ENCODE data around the gene TDO2. TPM values are rescaled to one million over a fixed set of nuclear protein-coding genes. Genes with fewer than 3 reads are reported as not detected.
"Not testable (repeated sequence)": the region's sequence is repeated elsewhere in the genome, so short reads cannot be mapped to it uniquely, and the experiment has no call there.

TDO2 gene
- total and polyA plus RNA-seq, 2 experiments from 2014 or later: 0.57 to 2.5 TPM

GRCh38 chr4:155921597-155921996, 18.1 kb downstream of the TDO2 start:
- Histone ChIP-seq H3K27me3 (no peaks in the 10 kb centered on the region), H3K9me3 (ENCODE audit: low read depth) (no peaks in the 10 kb centered on the region), H3K4me3 (no peak overlapping the region), H3K27ac (no peak overlapping the region), H3K36me3 (no peaks in the 10 kb centered on the region), H3K4me1 (ENCODE audit: low read depth) (no peaks in the 10 kb centered on the region)
- TF ChIP-seq CTCF (IDR thresholded peaks at IDR 0.05; ENCODE audit: low read depth, low read length): no peak
- no peak for DNase-seq (ENCODE audit: low read depth in 1 of 2, low spot score in 1 of 2)

GRCh38 chr4:155924637-155925036, 21.1 kb downstream of the TDO2 start:
- no peak for DNase-seq (ENCODE audit: low read depth in 1 of 2, low spot score in 1 of 2)
- Histone ChIP-seq H3K4me3 (no peak overlapping the region), H3K27ac (no peak overlapping the region), H3K9me3 (ENCODE audit: low read depth) (no peaks in the 10 kb centered on the region), H3K27me3 (no peaks in the 10 kb centered on the region), H3K4me1 (ENCODE audit: low read depth) (no peaks in the 10 kb centered on the region), H3K36me3 (no peaks in the 10 kb centered on the region)
- no peak for TF ChIP-seq CTCF (IDR thresholded peaks at IDR 0.05; ENCODE audit: low read depth, low read length)

- no peaks in the 10 kb centered on the region for H3K27me3 ChIP-seq
- H3K9me3 ChIP-seq (ENCODE audit: low read depth): no peaks in the 10 kb centered on the region
- DNase-seq (ENCODE audit: low read depth in 1 of 2, low spot score in 1 of 2): no peak
- no peak overlapping the region for H3K27ac ChIP-seq
- no peaks in the 10 kb centered on the region for H3K36me3 ChIP-seq
- no peaks in the 10 kb centered on the region for H3K4me1 ChIP-seq (ENCODE audit: low read depth)
- TF ChIP-seq CTCF (IDR thresholded peaks at IDR 0.05; ENCODE audit: low read depth, low read length): no peak
- no peak overlapping the region for H3K4me3 ChIP-seq
These were observed 26.3 kb downstream of the TDO2 start for GRCh38 chr4:155929833-155930232.

- Histone ChIP-seq H3K27me3 (no peaks in the 10 kb centered on the region), H3K4me1 (ENCODE audit: low read depth) (no peaks in the 10 kb centered on the region), H3K27ac (no peak overlapping the region), H3K4me3 (no peak overlapping the region), H3K36me3 (no peaks in the 10 kb centered on the region), H3K9me3 (ENCODE audit: low read depth) (no peaks in the 10 kb centered on the region)
- no peak for DNase-seq (ENCODE audit: low read depth in 1 of 2, low spot score in 1 of 2)
- TF ChIP-seq CTCF (IDR thresholded peaks at IDR 0.05; ENCODE audit: low read depth, low read length): no peak
These were observed 26.8 kb downstream of the TDO2 start for GRCh38 chr4:155930330-155930729.

GRCh38 chr4:155931634-155932033, 28.1 kb downstream of the TDO2 start:
- no peak overlapping the region for H3K27ac ChIP-seq
- H3K9me3 ChIP-seq (ENCODE audit: low read depth): no peaks in the 10 kb centered on the region
- TF ChIP-seq CTCF (IDR thresholded peaks at IDR 0.05; ENCODE audit: low read depth, low read length): no peak
- H3K27me3 ChIP-seq: no peaks in the 10 kb centered on the region
- no peak for DNase-seq (ENCODE audit: low read depth in 1 of 2, low spot score in 1 of 2)
- no peak overlapping the region for H3K4me3 ChIP-seq
- H3K36me3 ChIP-seq: no peaks in the 10 kb centered on the region
- H3K4me1 ChIP-seq (ENCODE audit: low read depth): no peaks in the 10 kb centered on the region

GRCh38 chr4:155934634-155935033, 31.1 kb downstream of the TDO2 start:
- not testable (repeated sequence) for H3K36me3 ChIP-seq; H3K4me1 ChIP-seq (ENCODE audit: low read depth); H3K27ac ChIP-seq; DNase-seq (ENCODE audit: low read depth in 1 of 2, low spot score in 1 of 2); H3K27me3 ChIP-seq; H3K4me3 ChIP-seq; H3K9me3 ChIP-seq (ENCODE audit: low read depth)

Measured in cardiac muscle cell (in vitro differentiated cells and primary cell).